Endometrial microvascular endothelial cells (primary cell): ENCODE results near the gene NUDT9. TPM values are rescaled to one million over a fixed set of nuclear protein-coding genes. Genes with fewer than 3 reads are reported as not detected.

Experiments
- in situ Hi-C: cut with HindIII; loops from 2 replicates; pipeline ENCODE4 v1.10.0; 2017; ENCODE audit warnings: low sequenced_read_pairs, low pct_unique_long_range_greater_than_20kb; ENCODE audit errors: inconsistent ontology term
- total RNA-seq: library from RNA; depleted of rRNA; stranded (reverse); fragments of >200 nt; gene quantifications from one replicate; pipeline ENCODE4 v1.2.3, GENCODE V29; 2015; ENCODE audit errors: inconsistent ontology term

The NUDT9 gene
- total RNA-seq, 1 donor from 2014 or later: 14.5 TPM

DNA sequence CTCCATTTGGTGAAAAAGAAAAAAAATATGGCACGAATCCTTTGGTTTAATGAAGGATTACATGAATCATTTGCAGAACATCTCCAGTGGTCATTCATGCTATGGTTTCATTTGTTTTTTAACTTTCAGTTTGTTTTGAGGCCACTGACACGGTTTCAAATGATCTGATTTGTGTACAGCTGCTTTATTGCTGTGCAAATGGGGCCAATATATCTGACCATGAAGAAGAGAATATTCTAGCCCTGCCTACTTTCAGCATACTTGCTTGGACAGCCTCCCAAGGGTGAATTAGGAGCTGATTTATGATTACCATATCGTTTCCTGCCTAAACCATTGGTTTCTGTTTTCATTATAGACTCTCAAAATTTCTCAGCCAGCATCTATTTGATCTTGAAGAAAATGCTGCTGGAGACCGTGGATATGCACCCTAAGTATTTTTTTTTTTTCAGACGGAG, 76.1 kb downstream of the NUDT9 start:
- in situ Hi-C loops: no loop called here

DNA sequence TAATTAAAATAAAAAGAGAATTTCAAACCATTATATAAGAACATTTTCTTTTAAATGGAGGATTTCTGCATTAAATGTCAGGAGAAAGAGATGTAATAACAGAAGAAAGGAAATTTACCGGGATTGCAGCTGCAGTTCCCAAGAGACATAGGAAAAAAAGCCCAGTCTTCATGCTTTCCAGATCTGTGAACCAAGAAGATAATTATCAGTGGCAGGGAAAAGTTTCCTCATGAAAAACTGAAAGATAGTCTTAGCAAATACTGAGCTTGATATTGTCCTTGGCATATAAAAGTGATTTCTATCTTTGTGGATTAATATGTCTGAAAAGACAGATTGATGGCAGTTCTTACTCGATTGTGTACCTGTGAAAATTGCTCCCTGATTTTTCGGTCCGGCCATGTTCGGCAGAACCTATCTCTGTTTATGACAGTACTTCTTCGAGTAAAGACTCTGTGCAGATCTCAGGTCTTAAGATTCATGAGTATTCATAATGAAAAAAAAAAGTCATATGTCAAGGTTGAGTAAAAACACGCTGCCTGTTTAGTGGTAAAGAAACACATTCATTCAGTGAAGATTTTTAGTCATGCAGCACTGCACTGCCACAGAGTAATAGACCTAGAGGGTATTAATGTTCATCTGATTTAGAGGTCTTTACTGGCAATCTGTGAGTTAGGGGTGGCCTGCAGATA, 77.2 kb downstream of the NUDT9 start:
- in situ Hi-C loops: no loop called here

DNA sequence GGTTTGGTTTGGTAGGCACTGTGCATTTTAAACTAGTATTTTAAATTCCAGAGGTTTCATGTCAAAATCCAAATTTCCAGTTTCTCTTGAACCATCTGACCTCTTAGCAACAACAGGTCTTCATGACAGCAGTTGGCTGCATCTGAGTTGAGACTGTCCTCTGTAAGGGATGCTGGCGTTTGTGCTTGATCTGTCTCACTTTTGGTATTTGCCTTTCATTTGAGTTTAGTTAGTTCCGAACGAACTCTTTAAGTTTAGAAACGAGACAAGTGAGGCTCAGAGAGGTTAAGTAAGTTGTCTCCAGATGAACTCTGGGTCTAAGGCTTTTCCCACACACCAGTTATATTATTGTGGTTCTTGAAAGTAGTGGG, 77.7 kb downstream of the NUDT9 start:
- in situ Hi-C loops: no loop called here

DNA sequence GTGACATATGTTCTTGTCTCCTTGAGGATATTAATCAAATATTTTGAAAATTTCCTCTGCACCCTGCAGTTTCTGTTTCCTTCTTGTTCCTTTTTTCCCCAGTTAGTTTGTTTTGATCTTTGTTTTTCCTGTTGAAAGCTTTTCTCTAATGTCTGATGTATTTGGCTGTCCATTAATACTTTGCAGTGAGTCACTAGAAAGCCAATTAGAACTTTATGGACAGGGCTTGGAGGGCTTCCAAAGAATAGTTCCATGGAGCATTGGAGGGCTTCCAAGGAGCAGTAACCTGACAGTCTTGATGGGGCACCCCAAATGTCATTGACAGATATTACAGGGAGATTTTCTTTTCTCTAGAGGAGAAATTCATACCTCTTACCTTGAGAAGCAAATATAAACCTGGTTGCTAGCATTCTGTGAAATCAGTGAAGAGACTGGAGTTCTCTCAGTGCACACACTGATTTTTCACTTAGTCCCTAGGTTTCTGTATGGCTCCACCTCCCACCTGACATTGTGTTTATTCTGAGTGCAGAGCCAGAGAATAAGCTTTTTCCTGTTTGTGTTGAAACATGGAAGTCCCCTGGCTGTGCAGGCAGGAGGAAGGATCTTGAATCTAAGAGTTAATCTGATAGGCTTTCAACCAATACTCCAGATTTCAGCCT, 80.3 kb downstream of the NUDT9 start:
- in situ Hi-C loops: no loop called here

DNA sequence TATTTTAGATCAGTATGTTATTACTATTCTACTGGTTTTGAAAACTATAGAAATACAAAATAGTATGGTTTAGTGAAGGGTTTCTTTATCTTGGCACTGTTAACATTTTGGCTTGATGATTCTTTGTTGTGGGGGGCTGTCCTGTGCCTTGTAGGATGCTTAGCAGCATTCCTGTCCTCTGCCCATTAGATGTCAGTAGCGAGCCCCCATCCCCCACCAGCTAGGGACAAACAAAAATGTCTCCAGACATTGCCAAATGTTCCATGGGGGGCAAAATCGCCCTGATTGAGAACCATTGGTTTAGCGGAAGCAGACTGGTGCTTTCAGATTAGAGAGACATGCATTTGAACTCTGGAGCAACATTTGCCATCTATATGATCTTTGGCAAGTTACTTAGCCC, 83.5 kb downstream of the NUDT9 start:
- in situ Hi-C loops: no loop called here

DNA sequence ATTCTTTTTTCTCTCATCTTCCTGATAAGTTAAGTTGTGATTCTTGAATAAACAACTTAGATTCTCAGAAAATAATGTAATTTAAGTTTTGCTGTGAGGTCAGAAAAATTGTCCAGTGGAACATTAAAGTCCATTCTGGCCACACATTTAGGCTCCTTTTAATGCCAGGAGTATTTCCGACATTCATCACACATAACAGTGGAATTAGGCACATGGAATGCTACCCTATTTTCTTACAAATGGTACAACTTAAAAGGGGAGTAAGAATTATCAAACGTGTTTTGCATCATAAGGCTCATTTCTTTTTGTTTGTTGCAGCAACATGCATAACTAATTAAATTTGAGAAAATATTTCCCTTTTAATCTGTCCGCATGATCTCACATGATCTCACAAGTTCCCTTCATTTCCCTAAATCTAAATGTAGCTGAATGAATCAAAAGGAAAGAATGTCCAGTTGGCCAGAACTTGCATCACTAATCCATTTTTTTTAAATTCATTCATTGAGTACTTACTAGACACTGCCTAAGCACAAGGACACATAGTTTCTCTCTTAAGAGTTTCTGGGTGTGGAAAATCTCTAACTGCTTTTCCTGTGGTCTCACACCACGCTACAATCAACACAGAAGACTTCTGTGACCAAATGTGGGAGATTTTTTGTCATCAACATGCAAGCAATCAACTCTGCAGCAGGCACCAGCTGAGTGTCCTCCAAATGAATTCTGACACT, 84.8 kb downstream of the NUDT9 start:
- in situ Hi-C loops: no loop called here

Other genes starting within 250 kb of the NUDT9 start
- 6.1 TPM for gene KLHL8, start 202.0 kb upstream of the NUDT9 start, total RNA-seq
- gene HSD17B13, start 99.7 kb upstream of the NUDT9 start, total RNA-seq: 0.09 TPM
- gene HSD17B11, start 31.4 kb upstream of the NUDT9 start, total RNA-seq: 26.9 TPM
- gene SPARCL1, start 106.8 kb downstream of the NUDT9 start, total RNA-seq: 4.4 TPM
- gene DSPP, start 186.0 kb downstream of the NUDT9 start, total RNA-seq: not detected
- not detected for gene DMP1, start 227.7 kb downstream of the NUDT9 start, total RNA-seq